HFF-Myc (cell line): ENCODE data around the gene ZFPM1.

Experiments used
- DNase-seq: peaks from one replicate; pipeline ENCODE4 v3.0.0-alpha.2; 2011; ENCODE audit warnings: low read depth; ENCODE audit errors: extremely low read depth
- H3K4me3 ChIP-seq: replicated peaks from 2 replicates; pipeline ENCODE4 v1.5.1; 2011; ENCODE audit warnings: low read depth, mild to moderate bottlenecking, control low read depth, low read length
- CTCF ChIP-seq: IDR thresholded peaks from 2 replicates; pipeline ENCODE4 v1.5.1; 2012; ENCODE audit warnings: mild to moderate bottlenecking, low read depth, low read length, control low read depth; ENCODE audit errors: missing control alignments

The ZFPM1 gene

GRCh38 chr16:88434353-88434690, 18.8 kb upstream of the ZFPM1 start:
- no peak overlapping the region for H3K4me3 ChIP-seq
- no peak for DNase-seq
- no peak for TF ChIP-seq CTCF

- no peak for TF ChIP-seq CTCF
- no peak for DNase-seq
- H3K4me3 ChIP-seq: no peak overlapping the region
Observed at GRCh38 chr16:88434746-88435145, 18.3 kb upstream of the ZFPM1 start.

DNA sequence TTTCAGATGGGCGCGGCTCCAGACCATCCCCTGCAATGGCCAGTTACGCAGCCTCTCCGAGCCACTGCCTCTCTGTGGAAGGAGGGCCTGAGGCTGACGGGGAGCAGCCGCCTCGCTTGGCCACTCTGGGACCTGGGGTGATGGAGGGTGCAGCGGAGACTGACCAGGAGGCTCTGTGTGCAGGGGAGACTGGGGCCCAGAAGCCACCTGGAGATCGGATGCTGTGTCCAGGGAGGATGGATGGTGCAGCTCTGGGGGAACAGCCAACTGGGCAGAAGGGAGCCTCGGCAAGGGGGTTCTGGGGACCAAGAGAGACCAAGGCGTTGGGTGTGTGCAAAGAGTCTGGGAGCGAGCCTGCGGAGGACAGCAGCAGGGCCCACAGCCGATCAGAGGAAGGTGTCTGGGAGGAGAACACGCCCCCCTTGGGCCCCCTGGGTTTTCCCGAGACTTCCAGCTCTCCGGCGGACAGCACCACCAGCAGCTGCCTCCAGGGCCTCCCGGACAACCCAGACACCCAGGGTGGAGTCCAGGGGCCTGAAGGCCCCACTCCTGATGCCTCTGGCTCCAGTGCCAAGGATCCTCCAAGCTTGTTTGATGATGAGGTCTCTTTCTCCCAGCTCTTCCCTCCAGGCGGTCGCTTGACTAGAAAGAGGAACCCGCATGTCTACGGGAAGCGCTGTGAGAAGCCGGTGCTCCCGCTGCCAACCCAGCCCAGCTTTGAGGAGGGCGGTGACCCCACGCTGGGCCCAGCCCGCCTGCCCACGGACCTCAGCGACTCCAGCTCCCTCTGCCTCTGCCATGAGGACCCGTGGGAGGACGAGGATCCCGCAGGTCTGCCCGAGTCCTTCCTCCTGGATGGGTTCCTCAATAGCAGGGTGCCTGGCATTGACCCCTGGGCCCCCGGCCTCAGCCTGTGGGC, 17.4 kb upstream of the ZFPM1 start:
- no peak overlapping the region for H3K4me3 ChIP-seq
- TF ChIP-seq CTCF: no peak
- no peak for DNase-seq

GRCh38 chr16:88436796-88437195, 16.3 kb upstream of the ZFPM1 start:
- no peak overlapping the region for H3K4me3 ChIP-seq
- no peak for TF ChIP-seq CTCF
- no peak for DNase-seq

DNA sequence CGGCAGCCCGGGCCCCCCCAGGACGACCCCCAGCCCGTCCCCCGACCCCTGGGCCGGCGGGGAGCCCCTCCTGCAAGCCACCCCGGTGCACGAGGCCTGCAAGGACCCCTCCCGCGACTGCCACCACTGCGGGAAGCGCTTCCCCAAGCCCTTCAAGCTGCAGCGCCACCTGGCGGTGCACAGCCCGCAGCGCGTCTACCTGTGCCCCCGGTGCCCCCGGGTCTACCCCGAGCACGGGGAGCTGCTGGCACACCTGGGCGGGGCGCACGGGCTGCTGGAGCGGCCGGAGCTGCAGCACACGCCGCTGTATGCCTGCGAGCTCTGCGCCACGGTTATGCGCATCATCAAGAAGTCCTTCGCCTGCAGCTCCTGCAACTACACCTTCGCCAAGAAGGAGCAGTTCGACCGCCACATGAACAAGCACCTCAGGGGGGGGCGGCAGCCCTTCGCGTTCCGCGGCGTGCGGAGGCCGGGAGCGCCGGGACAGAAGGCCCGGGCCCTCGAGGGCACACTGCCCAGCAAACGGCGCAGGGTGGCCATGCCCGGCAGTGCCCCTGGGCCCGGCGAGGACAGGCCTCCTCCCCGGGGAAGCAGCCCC, 15.6 kb upstream of the ZFPM1 start:
- no peak overlapping the region for H3K4me3 ChIP-seq
- no peak for DNase-seq
- TF ChIP-seq CTCF: peak; percentile 77

GRCh38 chr16:88438084-88438870, 14.8 kb upstream of the ZFPM1 start:
- TF ChIP-seq CTCF: no peak
- no peak for DNase-seq
- no peak overlapping the region for H3K4me3 ChIP-seq
